ENCODE results near the gene UBA1.

Gene UBA1

GRCh38 chrX:47218280-47218919 is 24.8 kb downstream of the UBA1 start, which contains the start of gene CDK16:
Gene CDK16 (plus strand): TSS chrX:47218681. CDS start chrX:47223558, 4,877 bp downstream.
- H3K27ac ChIP-seq (ENCODE audit: low read length): peak within 1 kb of the TSS; percentile 99
- peak within 1 kb of the TSS; percentile 71 to 79 for H3K4me3 ChIP-seq (ENCODE audit: low read depth in 1 of 2, low read length in 2 of 2)
- no peaks in the 10 kb centered on the region for H3K9me3 ChIP-seq (ENCODE audit: control insufficient read depth in 1 of 2, low read length in 2 of 2)
- peaks cover 5 to 30% of the 10 kb centered on the region in 2 donors for H3K4me1 ChIP-seq (ENCODE audit: control insufficient read depth in 1 of 2, insufficient read depth in 2 of 2, low read length in 2 of 2)
- no peaks in the 10 kb centered on the region for H3K27me3 ChIP-seq (ENCODE audit: low read depth, low read length)
- peaks cover 9 to 20% of the 10 kb centered on the region in 2 donors for H3K36me3 ChIP-seq (ENCODE audit: control insufficient read depth in 1 of 2, insufficient read depth in 2 of 2, low read length in 2 of 2)

DNA sequence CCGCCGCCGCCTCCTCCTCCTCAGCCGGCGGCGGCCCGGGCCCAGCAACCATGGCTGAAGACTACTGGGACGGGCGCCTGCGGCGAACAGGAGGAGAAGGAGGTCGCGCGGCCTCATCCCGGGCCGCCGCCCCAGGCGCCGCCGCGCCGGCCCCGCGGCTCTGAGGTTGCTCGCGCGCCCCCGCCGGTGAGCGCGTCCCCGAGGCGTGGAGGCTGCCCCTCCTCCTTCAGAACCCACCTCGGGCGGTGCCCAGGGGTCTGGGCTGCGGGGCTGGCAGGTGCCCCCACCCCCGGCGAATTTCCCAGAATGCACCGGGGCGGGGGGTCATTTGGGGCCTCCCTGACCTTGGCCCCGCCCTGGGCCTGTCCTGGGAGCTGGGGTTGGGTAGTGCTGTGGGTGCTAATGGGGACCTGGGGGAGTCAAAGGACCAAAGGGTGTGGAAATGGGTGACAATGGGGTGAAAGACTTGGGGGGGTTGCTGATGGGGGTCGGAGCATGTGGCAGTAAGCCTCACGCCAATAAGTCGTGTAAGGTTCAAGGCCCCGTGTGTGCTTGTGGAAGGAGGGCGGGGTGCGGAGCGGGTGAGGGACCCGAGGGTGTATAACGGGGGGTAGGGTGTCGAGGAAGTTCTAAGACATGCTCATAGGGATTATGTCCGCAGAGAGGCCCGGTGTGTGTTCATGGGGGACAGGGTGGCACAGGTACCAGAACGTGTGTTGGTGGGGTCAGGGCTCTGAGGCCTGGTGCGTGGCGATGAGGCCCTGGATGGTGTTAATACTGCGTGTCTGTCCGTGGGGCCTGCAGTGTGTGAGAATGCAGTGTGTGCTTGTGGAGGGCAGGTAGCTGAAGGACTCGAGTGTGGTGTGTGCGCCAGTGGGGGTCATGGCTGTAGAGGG is 25.5 kb downstream of the UBA1 start:
- Histone ChIP-seq H3K36me3 (ENCODE audit: control insufficient read depth in 1 of 2, insufficient read depth in 2 of 2, low read length in 2 of 2) (peaks cover 12 to 21% of the 10 kb centered on the region in 2 donors), H3K4me3 (ENCODE audit: low read depth in 1 of 2, low read length in 2 of 2) (peak overlapping the region; percentile 71 to 79), H3K27ac (ENCODE audit: low read length) (peak overlapping the region; percentile 69)

DNA sequence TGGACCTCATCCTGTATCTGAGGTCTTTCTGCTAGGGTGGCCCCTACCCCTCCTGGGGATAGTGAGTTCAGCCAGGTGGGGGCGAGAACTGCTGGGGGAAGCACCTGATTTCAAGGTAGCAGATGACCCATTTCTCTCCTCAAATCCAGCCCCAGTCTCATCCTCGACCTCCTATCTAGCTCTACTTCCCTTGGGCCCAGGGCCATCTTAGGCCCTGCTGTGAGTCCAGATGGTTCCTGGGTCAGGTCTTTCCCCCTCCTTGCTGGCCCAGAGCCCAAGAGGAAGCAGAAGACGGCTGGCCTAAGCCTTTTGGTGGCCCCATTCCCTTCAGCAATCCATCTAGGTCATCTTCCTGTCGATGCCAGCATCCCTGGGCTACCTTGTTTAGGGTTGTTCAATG is 28.1 kb downstream of the UBA1 start:
- Histone ChIP-seq H3K27ac (ENCODE audit: low read length) (no peak overlapping the region), H3K27me3 (ENCODE audit: low read depth, low read length) (no peaks in the 10 kb centered on the region), H3K4me3 (ENCODE audit: low read depth in 1 of 2, low read length in 2 of 2) (no peak overlapping the region), H3K4me1 (ENCODE audit: control insufficient read depth in 1 of 2, insufficient read depth in 2 of 2, low read length in 2 of 2) (peaks cover 3 to 26% of the 10 kb centered on the region in 2 donors), H3K36me3 (ENCODE audit: control insufficient read depth in 1 of 2, insufficient read depth in 2 of 2, low read length in 2 of 2) (peaks cover 29 to 31% of the 10 kb centered on the region in 2 donors), H3K9me3 (ENCODE audit: control insufficient read depth in 1 of 2, low read length in 2 of 2) (no peaks in the 10 kb centered on the region)

More for the DNA sequence above, 25.5 kb downstream of the UBA1 start:
- Histone ChIP-seq H3K9me3 (ENCODE audit: control insufficient read depth in 1 of 2, low read length in 2 of 2) (no peaks in the 10 kb centered on the region), H3K4me1 (ENCODE audit: control insufficient read depth in 1 of 2, insufficient read depth in 2 of 2, low read length in 2 of 2) (peaks cover 5 to 30% of the 10 kb centered on the region in 2 donors), H3K27me3 (ENCODE audit: low read depth, low read length) (no peaks in the 10 kb centered on the region)

DNA sequence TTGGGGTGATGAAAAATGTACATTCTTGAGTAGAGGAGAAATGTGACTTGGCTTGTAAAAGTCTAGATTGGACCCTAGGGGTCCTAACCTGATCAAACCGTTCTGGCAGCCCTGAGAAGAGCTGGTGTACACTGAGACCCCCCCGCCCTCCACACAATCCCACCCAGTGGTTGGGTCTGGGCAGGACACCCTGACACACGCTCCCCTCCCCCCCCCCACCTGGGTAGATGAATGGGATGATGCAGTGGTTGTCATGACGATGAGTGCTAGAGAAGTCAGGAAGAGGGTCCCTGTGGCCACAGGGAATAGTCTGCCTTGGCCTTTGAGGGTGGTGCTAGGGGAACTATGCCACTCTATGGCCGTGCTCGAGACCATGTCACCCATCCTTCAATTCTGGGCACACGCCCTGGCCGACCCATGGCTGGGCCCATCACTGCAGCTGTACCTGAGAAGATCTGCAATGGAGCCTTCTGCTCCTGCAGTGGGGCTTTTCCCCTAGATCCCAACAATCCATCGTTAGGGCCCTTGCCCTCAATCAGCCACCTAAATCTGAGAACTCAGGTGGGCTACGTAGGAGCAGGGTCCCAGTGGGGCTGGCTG is 29.2 kb downstream of the UBA1 start:
- H3K27ac ChIP-seq (ENCODE audit: low read length): no peak overlapping the region
- H3K36me3 ChIP-seq (ENCODE audit: control insufficient read depth in 1 of 2, insufficient read depth in 2 of 2, low read length in 2 of 2): peaks cover 32 to 39% of the 10 kb centered on the region in 2 donors
- H3K9me3 ChIP-seq (ENCODE audit: control insufficient read depth in 1 of 2, low read length in 2 of 2): no peaks in the 10 kb centered on the region
- no peak overlapping the region for H3K4me3 ChIP-seq (ENCODE audit: low read depth in 1 of 2, low read length in 2 of 2)
- H3K4me1 ChIP-seq (ENCODE audit: control insufficient read depth in 1 of 2, insufficient read depth in 2 of 2, low read length in 2 of 2): peaks cover 0 to 22% of the 10 kb centered on the region in 2 donors
- H3K27me3 ChIP-seq (ENCODE audit: low read depth, low read length): no peaks in the 10 kb centered on the region

- H3K36me3 ChIP-seq (ENCODE audit: control insufficient read depth in 1 of 2, insufficient read depth in 2 of 2, low read length in 2 of 2): peaks cover 35 to 45% of the 10 kb centered on the region in 2 donors
- H3K9me3 ChIP-seq (ENCODE audit: control insufficient read depth in 1 of 2, low read length in 2 of 2): no peaks in the 10 kb centered on the region
- peaks cover 0 to 22% of the 10 kb centered on the region in 2 donors for H3K4me1 ChIP-seq (ENCODE audit: control insufficient read depth in 1 of 2, insufficient read depth in 2 of 2, low read length in 2 of 2)
- H3K27ac ChIP-seq (ENCODE audit: low read length): no peak overlapping the region
- no peak overlapping the region for H3K4me3 ChIP-seq (ENCODE audit: low read depth in 1 of 2, low read length in 2 of 2)
- no peaks in the 10 kb centered on the region for H3K27me3 ChIP-seq (ENCODE audit: low read depth, low read length)
These were observed 30.0 kb downstream of the UBA1 start for GRCh38 chrX:47223476-47224250.

DNA sequence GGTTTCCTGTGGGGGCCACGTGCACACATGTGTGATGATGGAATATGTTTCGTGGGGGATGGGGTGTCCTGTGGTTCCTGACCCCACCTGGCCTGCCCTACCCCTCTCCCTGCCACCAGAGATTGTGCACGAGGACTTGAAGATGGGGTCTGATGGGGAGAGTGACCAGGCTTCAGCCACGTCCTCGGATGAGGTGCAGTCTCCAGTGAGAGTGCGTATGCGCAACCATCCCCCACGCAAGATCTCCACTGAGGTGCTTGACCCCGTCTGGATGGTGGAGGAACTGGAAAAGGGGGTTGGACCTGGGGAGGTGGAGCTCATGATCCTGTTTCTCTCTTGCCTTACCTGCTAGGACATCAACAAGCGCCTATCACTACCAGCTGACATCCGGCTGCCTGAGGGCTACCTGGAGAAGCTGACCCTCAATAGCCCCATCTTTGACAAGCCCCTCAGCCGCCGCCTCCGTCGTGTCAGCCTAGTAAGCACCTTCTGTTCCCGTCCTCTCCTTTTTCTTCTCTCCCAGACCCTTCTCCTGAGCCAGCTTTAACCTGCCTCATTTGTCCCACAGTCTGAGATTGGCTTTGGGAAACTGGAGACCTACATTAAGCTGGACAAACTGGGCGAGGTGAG is 30.8 kb downstream of the UBA1 start:
- Histone ChIP-seq H3K9me3 (ENCODE audit: control insufficient read depth in 1 of 2, low read length in 2 of 2) (no peaks in the 10 kb centered on the region), H3K4me3 (ENCODE audit: low read depth in 1 of 2, low read length in 2 of 2) (no peak overlapping the region), H3K36me3 (ENCODE audit: control insufficient read depth in 1 of 2, insufficient read depth in 2 of 2, low read length in 2 of 2) (peaks cover 35 to 46% of the 10 kb centered on the region in 2 donors), H3K27me3 (ENCODE audit: low read depth, low read length) (no peaks in the 10 kb centered on the region), H3K27ac (ENCODE audit: low read length) (no peak overlapping the region), H3K4me1 (ENCODE audit: control insufficient read depth in 1 of 2, insufficient read depth in 2 of 2, low read length in 2 of 2) (peaks cover 0 to 22% of the 10 kb centered on the region in 2 donors)

- H3K4me3 ChIP-seq (ENCODE audit: low read depth in 1 of 2, low read length in 2 of 2): no peak overlapping the region
- no peaks in the 10 kb centered on the region for H3K27me3 ChIP-seq (ENCODE audit: low read depth, low read length)
- H3K4me1 ChIP-seq (ENCODE audit: control insufficient read depth in 1 of 2, insufficient read depth in 2 of 2, low read length in 2 of 2): peaks cover 0 to 17% of the 10 kb centered on the region in 2 donors
- H3K27ac ChIP-seq (ENCODE audit: low read length): no peak overlapping the region
- no peaks in the 10 kb centered on the region for H3K9me3 ChIP-seq (ENCODE audit: control insufficient read depth in 1 of 2, low read length in 2 of 2)
- peaks cover 35 to 46% of the 10 kb centered on the region in 2 donors for H3K36me3 ChIP-seq (ENCODE audit: control insufficient read depth in 1 of 2, insufficient read depth in 2 of 2, low read length in 2 of 2)
These were observed 31.3 kb downstream of the UBA1 start for GRCh38 chrX:47224896-47225290.

DNA sequence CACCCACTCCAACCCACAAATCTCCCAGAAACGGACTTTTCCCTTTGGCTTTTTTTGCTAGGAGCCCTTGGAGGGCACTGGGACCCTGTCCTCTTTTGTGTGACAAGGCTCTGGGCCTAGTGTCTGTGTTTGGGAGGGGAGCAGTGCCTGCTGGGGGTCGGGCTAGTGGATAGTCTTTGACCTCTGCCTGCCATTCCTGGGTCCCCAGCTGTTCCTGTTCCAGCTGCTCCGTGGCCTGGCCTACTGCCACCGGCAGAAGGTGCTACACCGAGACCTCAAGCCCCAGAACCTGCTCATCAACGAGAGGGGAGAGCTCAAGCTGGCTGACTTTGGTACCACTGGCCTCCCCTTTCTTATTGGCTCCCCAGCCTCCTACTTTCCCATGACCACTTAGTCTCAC is 32.4 kb downstream of the UBA1 start:
- peaks cover 35 to 46% of the 10 kb centered on the region in 2 donors for H3K36me3 ChIP-seq (ENCODE audit: control insufficient read depth in 1 of 2, insufficient read depth in 2 of 2, low read length in 2 of 2)
- no peak overlapping the region for H3K4me3 ChIP-seq (ENCODE audit: low read depth in 1 of 2, low read length in 2 of 2)
- no peak overlapping the region for H3K27ac ChIP-seq (ENCODE audit: low read length)
- H3K9me3 ChIP-seq (ENCODE audit: control insufficient read depth in 1 of 2, low read length in 2 of 2): no peaks in the 10 kb centered on the region
- peaks cover 0 to 5% of the 10 kb centered on the region in 2 donors for H3K4me1 ChIP-seq (ENCODE audit: control insufficient read depth in 1 of 2, insufficient read depth in 2 of 2, low read length in 2 of 2)
- no peaks in the 10 kb centered on the region for H3K27me3 ChIP-seq (ENCODE audit: low read depth, low read length)

DNA sequence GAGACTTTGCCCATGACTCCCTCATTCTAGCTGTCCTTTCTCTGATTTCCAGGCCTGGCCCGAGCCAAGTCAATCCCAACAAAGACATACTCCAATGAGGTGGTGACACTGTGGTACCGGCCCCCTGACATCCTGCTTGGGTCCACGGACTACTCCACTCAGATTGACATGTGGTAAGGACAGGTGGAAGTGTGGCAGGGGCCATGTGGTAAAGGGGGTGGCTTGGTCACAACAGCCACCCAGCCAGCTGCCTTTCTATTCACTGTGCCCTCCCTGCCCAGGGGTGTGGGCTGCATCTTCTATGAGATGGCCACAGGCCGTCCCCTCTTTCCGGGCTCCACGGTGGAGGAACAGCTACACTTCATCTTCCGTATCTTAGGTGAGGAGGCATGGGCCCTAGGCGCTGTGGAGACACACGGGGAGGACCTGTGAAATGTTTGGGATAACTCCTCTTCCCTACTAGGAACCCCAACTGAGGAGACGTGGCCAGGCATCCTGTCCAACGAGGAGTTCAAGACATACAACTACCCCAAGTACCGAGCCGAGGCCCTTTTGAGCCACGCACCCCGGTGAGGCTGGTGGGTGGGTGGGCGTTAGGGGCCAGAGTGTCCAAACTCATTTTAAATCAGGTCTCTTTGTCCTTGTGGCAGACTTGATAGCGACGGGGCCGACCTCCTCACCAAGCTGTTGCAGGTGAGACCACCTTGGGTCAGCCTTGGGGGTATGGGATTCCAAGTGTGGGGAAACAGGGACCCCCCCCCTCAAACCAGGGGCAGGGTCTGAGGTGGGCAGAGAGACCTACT is 33.1 kb downstream of the UBA1 start:
- Histone ChIP-seq H3K9me3 (ENCODE audit: control insufficient read depth in 1 of 2, low read length in 2 of 2) (no peaks in the 10 kb centered on the region), H3K4me3 (ENCODE audit: low read depth in 1 of 2, low read length in 2 of 2) (no peak overlapping the region), H3K36me3 (ENCODE audit: control insufficient read depth in 1 of 2, insufficient read depth in 2 of 2, low read length in 2 of 2) (peaks cover 35 to 46% of the 10 kb centered on the region in 2 donors)

GRCh38 chrX:47227334-47227583 is 33.6 kb downstream of the UBA1 start:
- H3K4me1 ChIP-seq (ENCODE audit: control insufficient read depth in 1 of 2, insufficient read depth in 2 of 2, low read length in 2 of 2): peaks cover 0 to under 1% of the 10 kb centered on the region in 2 donors
- no peak overlapping the region for H3K4me3 ChIP-seq (ENCODE audit: low read depth in 1 of 2, low read length in 2 of 2)
- no peaks in the 10 kb centered on the region for H3K27me3 ChIP-seq (ENCODE audit: low read depth, low read length)
- H3K9me3 ChIP-seq (ENCODE audit: control insufficient read depth in 1 of 2, low read length in 2 of 2): no peaks in the 10 kb centered on the region
- peaks cover 35 to 46% of the 10 kb centered on the region in 2 donors for H3K36me3 ChIP-seq (ENCODE audit: control insufficient read depth in 1 of 2, insufficient read depth in 2 of 2, low read length in 2 of 2)
- H3K27ac ChIP-seq (ENCODE audit: low read length): no peak overlapping the region

More for the DNA sequence above, 33.1 kb downstream of the UBA1 start:
- peaks cover 0 to under 1% of the 10 kb centered on the region in 2 donors for H3K4me1 ChIP-seq (ENCODE audit: control insufficient read depth in 1 of 2, insufficient read depth in 2 of 2, low read length in 2 of 2)
- no peak overlapping the region for H3K27ac ChIP-seq (ENCODE audit: low read length)
- H3K27me3 ChIP-seq (ENCODE audit: low read depth, low read length): no peaks in the 10 kb centered on the region

All from muscle layer of duodenum (tissue), 2 donors.